Mucosa of stomach (tissue), 1 donor: Measurements from ENCODE around the gene C1GALT1.
"Not testable (repeated sequence)": the region's sequence is repeated elsewhere in the genome, so short reads cannot be mapped to it uniquely, and the experiment has no call there.

Experiments
- H3K27me3 ChIP-seq: one replicate; pipeline ENCODE4 v1.7.0; 2013; ENCODE audit warnings: mild to moderate bottlenecking, low read length; ENCODE audit not compliant: control insufficient read depth, insufficient read depth
- H3K36me3 ChIP-seq: one replicate; pipeline ENCODE4 v1.7.0; 2013; ENCODE audit warnings: low read length; ENCODE audit not compliant: control insufficient read depth, insufficient read depth
- H3K4me1 ChIP-seq: one replicate; pipeline ENCODE4 v1.7.0; 2013; ENCODE audit warnings: mild to moderate bottlenecking, low read length; ENCODE audit not compliant: control insufficient read depth, insufficient read depth
- H3K4me3 ChIP-seq: one replicate; pipeline ENCODE4 v1.7.0; 2013; ENCODE audit warnings: low read length
- H3K9ac ChIP-seq: one replicate; pipeline ENCODE4 v1.7.0; 2013; ENCODE audit warnings: mild to moderate bottlenecking, low read length, moderate library complexity
- H3K9me3 ChIP-seq: one replicate; pipeline ENCODE4 v1.7.0; 2013; ENCODE audit warnings: mild to moderate bottlenecking, low read length, moderate library complexity; ENCODE audit not compliant: control insufficient read depth
- donor health status: Pancreatic carcinoma.

C1GALT1 gene

GRCh38 chr7:7188742-7189141, 6.4 kb downstream of the C1GALT1 start:
- Histone ChIP-seq H3K9me3 (no peaks in the 10 kb centered on the region), H3K4me3 (no peak overlapping the region), H3K9ac (no peak overlapping the region), H3K36me3 (no peaks in the 10 kb centered on the region), H3K27me3 (no peaks in the 10 kb centered on the region), H3K4me1 (peaks cover 20% of the 10 kb centered on the region)

GRCh38 chr7:7190142-7190541, 7.8 kb downstream of the C1GALT1 start:
- peak overlapping the region; percentile 13 for H3K9ac ChIP-seq
- H3K4me3 ChIP-seq = no peak overlapping the region
- H3K9me3 ChIP-seq = no peaks in the 10 kb centered on the region
- no peaks in the 10 kb centered on the region for H3K36me3 ChIP-seq
- H3K4me1 ChIP-seq = peaks cover 26% of the 10 kb centered on the region
- H3K27me3 ChIP-seq = no peaks in the 10 kb centered on the region

GRCh38 chr7:7191137-7191536, 8.8 kb downstream of the C1GALT1 start:
- H3K4me1 ChIP-seq = peaks cover 16% of the 10 kb centered on the region
- H3K4me3 ChIP-seq = no peak overlapping the region
- no peak overlapping the region for H3K9ac ChIP-seq
- no peaks in the 10 kb centered on the region for H3K27me3 ChIP-seq
- no peaks in the 10 kb centered on the region for H3K9me3 ChIP-seq
- H3K36me3 ChIP-seq = no peaks in the 10 kb centered on the region

GRCh38 chr7:7192798-7193788, 10.7 kb downstream of the C1GALT1 start:
- not testable (repeated sequence) for H3K9ac ChIP-seq, H3K9me3 ChIP-seq, H3K4me3 ChIP-seq, H3K36me3 ChIP-seq, H3K4me1 ChIP-seq, H3K27me3 ChIP-seq

GRCh38 chr7:7199592-7199991, 17.2 kb downstream of the C1GALT1 start:
- H3K4me1 ChIP-seq = peaks cover 14% of the 10 kb centered on the region
- not testable (repeated sequence) for H3K9ac ChIP-seq, H3K4me3 ChIP-seq, H3K36me3 ChIP-seq, H3K27me3 ChIP-seq, H3K9me3 ChIP-seq

- peaks cover 14% of the 10 kb centered on the region for H3K4me1 ChIP-seq
- not testable (repeated sequence) for H3K36me3 ChIP-seq, H3K9me3 ChIP-seq, H3K9ac ChIP-seq, H3K27me3 ChIP-seq, H3K4me3 ChIP-seq
Measured at GRCh38 chr7:7200255-7200654, 17.9 kb downstream of the C1GALT1 start.

- H3K36me3 ChIP-seq = no peaks in the 10 kb centered on the region
- peaks cover 14% of the 10 kb centered on the region for H3K4me1 ChIP-seq
- no peaks in the 10 kb centered on the region for H3K27me3 ChIP-seq
- peak overlapping the region; percentile 22 for H3K9ac ChIP-seq
- H3K4me3 ChIP-seq = no peak overlapping the region
- no peaks in the 10 kb centered on the region for H3K9me3 ChIP-seq
Measured at GRCh38 chr7:7201578-7202374, 19.4 kb downstream of the C1GALT1 start.

- H3K9ac ChIP-seq = peak overlapping the region; percentile 22
- H3K4me1 ChIP-seq = peaks cover 14% of the 10 kb centered on the region
- no peaks in the 10 kb centered on the region for H3K9me3 ChIP-seq
- H3K36me3 ChIP-seq = no peaks in the 10 kb centered on the region
- no peaks in the 10 kb centered on the region for H3K27me3 ChIP-seq
- H3K4me3 ChIP-seq = no peak overlapping the region
Measured at GRCh38 chr7:7202375-7202720, 20.0 kb downstream of the C1GALT1 start.

- Histone ChIP-seq H3K27me3 (no peaks in the 10 kb centered on the region), H3K9ac (no peak overlapping the region), H3K36me3 (no peaks in the 10 kb centered on the region), H3K4me1 (peaks cover 14% of the 10 kb centered on the region), H3K4me3 (no peak overlapping the region), H3K9me3 (no peaks in the 10 kb centered on the region)
Measured at GRCh38 chr7:7203813-7204575, 21.6 kb downstream of the C1GALT1 start.

GRCh38 chr7:7207876-7208275, 25.5 kb downstream of the C1GALT1 start:
- Histone ChIP-seq H3K4me1 (no peaks in the 10 kb centered on the region), H3K9ac (no peak overlapping the region), H3K4me3 (no peak overlapping the region), H3K9me3 (no peaks in the 10 kb centered on the region), H3K36me3 (no peaks in the 10 kb centered on the region), H3K27me3 (no peaks in the 10 kb centered on the region)

GRCh38 chr7:7208520-7208919, 26.2 kb downstream of the C1GALT1 start:
- H3K36me3 ChIP-seq = no peaks in the 10 kb centered on the region
- no peak overlapping the region for H3K4me3 ChIP-seq
- no peak overlapping the region for H3K9ac ChIP-seq
- no peaks in the 10 kb centered on the region for H3K4me1 ChIP-seq
- no peaks in the 10 kb centered on the region for H3K9me3 ChIP-seq
- no peaks in the 10 kb centered on the region for H3K27me3 ChIP-seq
